ENCODE measurements around the gene SLC39A2. TPM values are rescaled to one million over a fixed set of nuclear protein-coding genes. Genes with fewer than 3 reads are reported as not detected.

SLC39A2 gene
- total RNA-seq, 1 experiment from 2014 or later = 0.88 TPM

DNA sequence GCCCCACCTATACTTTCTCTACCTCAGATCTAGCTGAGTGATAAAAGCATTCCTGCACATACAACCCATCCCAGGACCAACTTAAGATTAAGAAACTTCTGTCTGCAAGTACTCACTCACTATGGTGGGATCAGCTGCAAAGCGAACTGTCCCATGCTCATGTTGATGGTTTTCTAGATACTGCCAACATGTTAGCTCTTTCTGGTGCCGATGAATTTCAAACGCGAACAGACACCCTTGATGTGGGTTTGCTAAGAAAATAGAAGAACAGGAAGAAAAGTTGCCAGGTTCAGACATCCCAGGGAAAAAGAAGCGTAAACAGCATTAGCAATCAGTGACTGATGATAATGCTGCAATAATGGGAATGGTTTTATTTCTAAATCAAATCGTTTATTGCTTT is 1.5 kb upstream of the SLC39A2 start:
- no peak overlapping the region for H3K4me3 ChIP-seq (ENCODE audit: low read depth, low read length)
- intact Hi-C loops (cut with micrococcal nuclease; ENCODE audit: unreplicated experiment) = no loop called here

GRCh38 chr14:20998139-20998538 is 954 bp upstream of the SLC39A2 start:
- H3K4me3 Mint-ChIP-seq (ENCODE audit: unreplicated experiment) = no peak overlapping the region

More for the DNA sequence above, 1.5 kb upstream of the SLC39A2 start:
- H3K4me1 ChIP-seq = peaks cover 17% of the 10 kb centered on the region; the same call in 1 of the 2 replicates
- H3K27ac Mint-ChIP-seq (ENCODE audit: unreplicated experiment) = no peak overlapping the region
- H3K27me3 ChIP-seq (replicated peaks; ENCODE audit: control insufficient read depth, insufficient read depth, low read length) = no peaks in the 10 kb centered on the region
- H3K36me3 Mint-ChIP-seq (ENCODE audit: insufficient read depth, unreplicated experiment) = peaks cover 38% of the 10 kb centered on the region
- ChIA-PET CTCF (interaction anchor here (0.5 to 3.1 kb wide), 6 partner anchors 17 to 580 kb away, joined by 3 to 22 read pairs (median 6); no protein-coding TSS in a partner anchor), POLR2A (interaction anchor here (0.6 kb wide), 1 partner anchor 90 kb away, joined by 3 read pairs; no protein-coding TSS in a partner anchor)
- H3K9me3 Mint-ChIP-seq (ENCODE audit: unreplicated experiment) = no peaks in the 10 kb centered on the region
- H3K36me3 ChIP-seq (ENCODE audit: control insufficient read depth, insufficient read depth, low read length) = peaks cover under 1% of the 10 kb centered on the region
- peaks cover 9% of the 10 kb centered on the region for H3K4me1 Mint-ChIP-seq (ENCODE audit: low read depth, unreplicated experiment)
- no TSS peak for BruUV-seq (replicated peaks)
- TF ChIP-seq CTCF (IDR thresholded peaks at IDR 0.05; ENCODE audit: insufficient read depth in 1 of 2, low read depth in 1 of 2, low read length in 1 of 2, severe bottlenecking in 1 of 2, unreplicated experiment in 1 of 2) = no peak
- H3K4me3 Mint-ChIP-seq (ENCODE audit: unreplicated experiment) = no peak overlapping the region
- H3K9me3 ChIP-seq = no peaks in the 10 kb centered on the region
- H3K27me3 Mint-ChIP-seq (ENCODE audit: insufficient read depth, unreplicated experiment) = no peaks in the 10 kb centered on the region
- DNase-seq = no peak

DNA sequence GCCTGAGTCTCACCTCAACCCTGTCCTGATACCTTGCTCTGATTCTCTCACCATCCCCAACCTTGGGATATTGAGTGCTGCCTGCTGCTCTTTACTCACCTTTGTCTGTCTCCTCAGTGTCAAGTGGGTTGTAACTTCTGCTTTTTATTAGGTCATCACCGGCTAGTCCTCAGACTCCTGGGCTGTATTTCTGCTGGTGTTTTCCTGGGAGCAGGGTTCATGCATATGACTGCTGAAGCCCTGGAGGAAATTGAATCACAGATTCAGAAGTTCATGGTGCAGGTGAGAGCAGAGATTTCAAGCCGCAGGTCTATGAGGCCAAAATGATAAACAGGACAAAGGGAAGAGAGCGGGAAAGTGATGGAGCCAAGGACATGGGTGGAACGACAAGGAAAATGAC is 498 bp downstream of the SLC39A2 start:
- ChIA-PET CTCF (interaction anchor here (1.5 to 3.1 kb wide), 3 partner anchors 15 to 142 kb away, joined by 6 to 22 read pairs (median 15); no protein-coding TSS in a partner anchor), POLR2A (interaction anchor here (0.5 kb wide), 1 partner anchor 26 kb away, joined by 6 read pairs; no protein-coding TSS in a partner anchor)
- no peak for TF ChIP-seq CTCF (IDR thresholded peaks at IDR 0.05; ENCODE audit: insufficient read depth in 1 of 2, low read depth in 1 of 2, low read length in 1 of 2, severe bottlenecking in 1 of 2, unreplicated experiment in 1 of 2)
- no TSS peak for BruUV-seq (replicated peaks)
- Mint-ChIP-seq H3K27me3 (ENCODE audit: insufficient read depth, unreplicated experiment) (no peaks in the 10 kb centered on the region), H3K4me1 (ENCODE audit: low read depth, unreplicated experiment) (peaks cover 9% of the 10 kb centered on the region), H3K4me3 (ENCODE audit: unreplicated experiment) (no peak overlapping the region), H3K36me3 (ENCODE audit: insufficient read depth, unreplicated experiment) (peaks cover 23% of the 10 kb centered on the region), H3K9me3 (ENCODE audit: unreplicated experiment) (no peaks in the 10 kb centered on the region), H3K27ac (ENCODE audit: unreplicated experiment) (no peak overlapping the region)
- no peak overlapping the region for H3K4me3 ChIP-seq (ENCODE audit: low read depth, low read length)
- no peaks in the 10 kb centered on the region for H3K27me3 ChIP-seq (replicated peaks; ENCODE audit: control insufficient read depth, insufficient read depth, low read length)
- H3K36me3 ChIP-seq (ENCODE audit: control insufficient read depth, insufficient read depth, low read length) = no peaks in the 10 kb centered on the region
- DNase-seq = no peak
- intact Hi-C loops (cut with micrococcal nuclease; ENCODE audit: unreplicated experiment) = no loop called here
- no peaks in the 10 kb centered on the region for H3K9me3 ChIP-seq
- H3K4me1 ChIP-seq = peaks cover 17% of the 10 kb centered on the region; the same call in 1 of the 2 replicates

More at GRCh38 chr14:20998139-20998538, 954 bp upstream of the SLC39A2 start:
- no TSS peak for BruUV-seq (replicated peaks)
- H3K27me3 ChIP-seq (replicated peaks; ENCODE audit: control insufficient read depth, insufficient read depth, low read length) = no peaks in the 10 kb centered on the region
- TF ChIP-seq CTCF (IDR thresholded peaks at IDR 0.05; ENCODE audit: insufficient read depth in 1 of 2, low read depth in 1 of 2, low read length in 1 of 2, severe bottlenecking in 1 of 2, unreplicated experiment in 1 of 2) = no peak
- ChIA-PET CTCF (interaction anchor here (1.3 to 3.1 kb wide), 5 partner anchors 17 to 141 kb away, joined by 5 to 22 read pairs (median 7); no protein-coding TSS in a partner anchor), POLR2A (no interaction called here)
- H3K4me3 ChIP-seq (ENCODE audit: low read depth, low read length) = no peak overlapping the region
- DNase-seq = peak in 1 of 2 experiments; percentile 25
- H3K9me3 Mint-ChIP-seq (ENCODE audit: unreplicated experiment) = no peaks in the 10 kb centered on the region
- H3K36me3 ChIP-seq (ENCODE audit: control insufficient read depth, insufficient read depth, low read length) = no peaks in the 10 kb centered on the region
- H3K9me3 ChIP-seq = no peaks in the 10 kb centered on the region
- no peak overlapping the region for H3K27ac Mint-ChIP-seq (ENCODE audit: unreplicated experiment)
- peaks cover 9% of the 10 kb centered on the region for H3K4me1 Mint-ChIP-seq (ENCODE audit: low read depth, unreplicated experiment)
- H3K27me3 Mint-ChIP-seq (ENCODE audit: insufficient read depth, unreplicated experiment) = no peaks in the 10 kb centered on the region
- H3K36me3 Mint-ChIP-seq (ENCODE audit: insufficient read depth, unreplicated experiment) = peaks cover 34% of the 10 kb centered on the region
- H3K4me1 ChIP-seq = peaks cover 17% of the 10 kb centered on the region; the same call in 1 of the 2 replicates
- intact Hi-C loops (cut with micrococcal nuclease; ENCODE audit: unreplicated experiment) = no loop called here

All from Caco-2 (cell line).